ENCODE results near the gene S100A3. TPM values are rescaled to one million over a fixed set of nuclear protein-coding genes. Genes with fewer than 3 reads are reported as not detected.
A peak's percentile ranks its signal among the peaks of the same experiment; 100 is the strongest.
"Not testable (repeated sequence)": the region's sequence is repeated elsewhere in the genome, so short reads cannot be mapped to it uniquely, and the experiment has no call there.

S100A3 gene
- total RNA-seq, 1 experiment from 2014 or later = 90.0 TPM

DNA sequence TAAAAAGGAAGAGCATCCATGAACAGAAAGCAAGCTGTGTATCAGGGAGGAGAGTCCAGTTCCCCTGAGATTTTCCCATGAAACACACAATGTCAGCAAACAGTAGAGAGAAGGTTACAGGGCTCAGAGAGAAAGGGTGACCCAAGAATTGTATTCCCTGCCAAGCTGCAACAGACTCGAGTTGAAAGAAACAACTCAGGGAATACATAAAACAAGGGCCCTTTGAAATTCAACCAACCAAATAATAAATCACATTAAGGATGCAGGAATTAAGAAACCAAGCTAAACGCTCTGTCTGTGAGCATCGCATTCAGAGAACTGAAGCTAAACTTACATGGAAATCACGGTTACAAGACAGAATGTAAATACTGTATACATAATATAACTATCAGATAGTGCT, 43.7 kb upstream of the S100A3 start:
- Mint-ChIP-seq H3K36me3 (ENCODE audit: insufficient read depth, unreplicated experiment) (peaks cover 12% of the 10 kb centered on the region), H3K4me3 (ENCODE audit: unreplicated experiment) (no peak overlapping the region), H3K27me3 (ENCODE audit: insufficient read depth, unreplicated experiment) (no peaks in the 10 kb centered on the region), H3K9me3 (ENCODE audit: unreplicated experiment) (no peaks in the 10 kb centered on the region), H3K27ac (ENCODE audit: low read depth, unreplicated experiment) (no peak overlapping the region), H3K4me1 (ENCODE audit: insufficient read depth, unreplicated experiment) (peaks cover 10% of the 10 kb centered on the region)
- no TSS peak for BruUV-seq (replicated peaks)
- CTCF ChIA-PET = interaction anchor here (0.7 to 2.5 kb wide), 7 partner anchors 11 to 241 kb away, joined by 3 to 19 read pairs (median 5); partner anchors contain the start of gene S100A13
- POLR2A ChIA-PET = interaction anchor here (0.6 to 3.2 kb wide), 14 partner anchors 10 to 133 kb away, joined by 3 to 15 read pairs (median 4); partner anchors contain the start of genes S100A14 and S100A16
- intact Hi-C loops (cut with micrococcal nuclease) = no loop called here
- TF ChIP-seq, protein P1, sequence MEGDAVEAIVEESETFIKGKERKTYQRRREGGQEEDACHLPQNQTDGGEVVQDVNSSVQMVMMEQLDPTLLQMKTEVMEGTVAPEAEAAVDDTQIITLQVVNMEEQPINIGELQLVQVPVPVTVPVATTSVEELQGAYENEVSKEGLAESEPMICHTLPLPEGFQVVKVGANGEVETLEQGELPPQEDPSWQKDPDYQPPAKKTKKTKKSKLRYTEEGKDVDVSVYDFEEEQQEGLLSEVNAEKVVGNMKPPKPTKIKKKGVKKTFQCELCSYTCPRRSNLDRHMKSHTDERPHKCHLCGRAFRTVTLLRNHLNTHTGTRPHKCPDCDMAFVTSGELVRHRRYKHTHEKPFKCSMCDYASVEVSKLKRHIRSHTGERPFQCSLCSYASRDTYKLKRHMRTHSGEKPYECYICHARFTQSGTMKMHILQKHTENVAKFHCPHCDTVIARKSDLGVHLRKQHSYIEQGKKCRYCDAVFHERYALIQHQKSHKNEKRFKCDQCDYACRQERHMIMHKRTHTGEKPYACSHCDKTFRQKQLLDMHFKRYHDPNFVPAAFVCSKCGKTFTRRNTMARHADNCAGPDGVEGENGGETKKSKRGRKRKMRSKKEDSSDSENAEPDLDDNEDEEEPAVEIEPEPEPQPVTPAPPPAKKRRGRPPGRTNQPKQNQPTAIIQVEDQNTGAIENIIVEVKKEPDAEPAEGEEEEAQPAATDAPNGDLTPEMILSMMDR (IDR thresholded peaks at IDR 0.05; ENCODE audit: unreplicated experiment) = no peak
- DNase-seq (ENCODE audit: unreplicated experiment) = no peak

DNA sequence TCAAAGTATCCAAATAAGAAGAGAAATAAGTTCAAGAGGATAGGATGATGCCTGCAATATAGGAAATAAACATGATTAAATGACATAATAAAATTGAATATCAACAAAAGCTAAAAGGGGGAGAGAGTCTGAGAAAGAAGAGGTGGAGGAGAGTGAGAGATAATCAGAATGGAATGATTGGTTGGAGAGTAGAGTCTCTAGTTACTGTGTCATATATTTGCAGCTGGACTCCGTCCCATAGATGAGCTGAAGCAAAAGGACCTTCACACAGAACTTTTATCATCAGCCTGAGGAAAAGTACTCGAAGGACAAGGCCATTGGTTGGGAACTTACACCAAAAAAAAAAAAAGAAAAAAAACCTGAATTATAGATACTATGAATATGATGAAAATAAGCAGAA, 39.4 kb upstream of the S100A3 start:
- TF ChIP-seq, protein P1 (IDR thresholded peaks at IDR 0.05; ENCODE audit: unreplicated experiment) = no peak
- intact Hi-C loops (cut with micrococcal nuclease) = no loop called here
- H3K27ac Mint-ChIP-seq (ENCODE audit: low read depth, unreplicated experiment) = peak overlapping the region; percentile 20
- ChIA-PET POLR2A (interaction anchor here (0.7 to 1.0 kb wide), 2 partner anchors 14 to 16 kb away, joined by 3 read pairs; no protein-coding TSS in a partner anchor), CTCF (interaction anchor here (0.6 to 0.7 kb wide), 2 partner anchors 11 to 12 kb away, joined by 4 read pairs; no protein-coding TSS in a partner anchor)
- H3K27me3 Mint-ChIP-seq (ENCODE audit: insufficient read depth, unreplicated experiment) = no peaks in the 10 kb centered on the region
- peaks cover 7% of the 10 kb centered on the region for H3K36me3 Mint-ChIP-seq (ENCODE audit: insufficient read depth, unreplicated experiment)
- H3K4me1 Mint-ChIP-seq (ENCODE audit: insufficient read depth, unreplicated experiment) = peaks cover 16% of the 10 kb centered on the region
- DNase-seq (ENCODE audit: unreplicated experiment) = no peak
- H3K4me3 Mint-ChIP-seq (ENCODE audit: unreplicated experiment) = no peak overlapping the region
- no peaks in the 10 kb centered on the region for H3K9me3 Mint-ChIP-seq (ENCODE audit: unreplicated experiment)
- BruUV-seq (replicated peaks) = no TSS peak

DNA sequence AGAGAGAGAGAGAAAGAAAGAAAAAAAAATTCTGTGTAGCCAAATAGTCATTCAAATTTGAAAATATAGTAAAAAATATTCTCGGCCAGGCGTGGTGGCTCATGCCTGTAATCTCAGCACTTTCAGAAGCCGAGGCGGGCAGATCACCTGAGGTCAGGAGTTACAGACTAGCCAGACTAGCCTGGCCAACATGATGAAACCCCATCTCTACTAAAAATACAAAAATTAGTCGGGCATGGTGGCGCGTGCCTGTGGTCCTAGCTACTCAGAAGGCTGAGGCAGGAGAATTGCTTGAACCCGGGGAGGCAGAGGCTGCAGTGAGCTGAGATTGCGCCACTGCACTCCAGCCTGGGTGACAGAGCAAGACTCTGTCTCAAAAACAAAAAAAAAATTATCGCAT, 39.0 kb upstream of the S100A3 start:
- Mint-ChIP-seq H3K27ac (ENCODE audit: low read depth, unreplicated experiment) (peak overlapping the region; percentile 20), H3K4me1 (ENCODE audit: insufficient read depth, unreplicated experiment) (peaks cover 16% of the 10 kb centered on the region)
- DNase-seq (ENCODE audit: unreplicated experiment); BruUV-seq (replicated peaks); H3K9me3 Mint-ChIP-seq (ENCODE audit: unreplicated experiment); H3K4me3 Mint-ChIP-seq (ENCODE audit: unreplicated experiment); H3K27me3 Mint-ChIP-seq (ENCODE audit: insufficient read depth, unreplicated experiment); intact Hi-C loops (cut with micrococcal nuclease); H3K36me3 Mint-ChIP-seq (ENCODE audit: insufficient read depth, unreplicated experiment): not testable (repeated sequence)
- POLR2A ChIA-PET = interaction anchor here (0.7 to 3.3 kb wide), 3 partner anchors 14 to 25 kb away, joined by 3 to 20 read pairs (median 3); partner anchors contain the start of gene S100A16
- CTCF ChIA-PET = interaction anchor here (0.6 to 0.7 kb wide), 2 partner anchors 10 to 12 kb away, joined by 4 read pairs; no protein-coding TSS in a partner anchor

DNA sequence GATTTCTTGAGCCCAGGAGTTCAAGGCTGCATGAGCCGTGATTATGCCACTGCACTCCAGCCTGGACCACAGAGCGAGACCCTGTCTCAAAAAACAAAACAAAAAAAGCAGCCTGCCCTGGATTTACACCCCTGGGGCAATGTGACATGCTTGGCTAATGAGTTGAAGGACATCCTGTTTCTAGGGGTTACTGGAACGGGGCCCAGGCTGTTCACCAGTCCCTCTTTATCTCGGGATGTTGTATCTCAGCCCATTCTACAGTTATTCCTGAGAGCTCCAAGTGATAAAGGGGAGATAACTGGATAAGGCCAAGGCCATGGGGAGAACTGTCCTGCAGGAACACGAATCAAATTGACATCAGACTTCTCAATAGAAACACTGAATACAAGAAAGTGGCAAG, 38.3 kb upstream of the S100A3 start:
- H3K4me3 Mint-ChIP-seq (ENCODE audit: unreplicated experiment) = no peak overlapping the region
- no TSS peak for BruUV-seq (replicated peaks)
- ChIA-PET CTCF (interaction anchor here (0.7 to 2.4 kb wide), 6 partner anchors 9 to 235 kb away, joined by 3 to 19 read pairs (median 3); no protein-coding TSS in a partner anchor), POLR2A (interaction anchor here (0.8 to 3.3 kb wide), 4 partner anchors 9 to 28 kb away, joined by 3 to 20 read pairs (median 4); partner anchors contain the start of genes S100A14 and S100A16)
- H3K36me3 Mint-ChIP-seq (ENCODE audit: insufficient read depth, unreplicated experiment) = peaks cover 7% of the 10 kb centered on the region
- no peak for DNase-seq (ENCODE audit: unreplicated experiment)
- intact Hi-C loops (cut with micrococcal nuclease) = no loop called here
- TF ChIP-seq, protein P1 (IDR thresholded peaks at IDR 0.05; ENCODE audit: unreplicated experiment) = no peak
- no peak overlapping the region for H3K27ac Mint-ChIP-seq (ENCODE audit: low read depth, unreplicated experiment)
- H3K27me3 Mint-ChIP-seq (ENCODE audit: insufficient read depth, unreplicated experiment) = no peaks in the 10 kb centered on the region
- no peaks in the 10 kb centered on the region for H3K9me3 Mint-ChIP-seq (ENCODE audit: unreplicated experiment)
- peaks cover 16% of the 10 kb centered on the region for H3K4me1 Mint-ChIP-seq (ENCODE audit: insufficient read depth, unreplicated experiment)

Measured in MCF 10A (cell line).